CD14-positive monocyte (primary cell): ENCODE measurements around the gene MYH9. TPM values are rescaled to one million over a fixed set of nuclear protein-coding genes. Genes with fewer than 3 reads are reported as not detected.
"Not testable (repeated sequence)": the region's sequence is repeated elsewhere in the genome, so short reads cannot be mapped to it uniquely, and the experiment has no call there.

Source experiments
- DNase-seq, 3 donors: peaks; one replicate each; pipeline ENCODE4 v3.0.0-alpha.2; 2011 to 2022
- H2AFZ ChIP-seq: 2 replicates; pipeline ENCODE4 v1.6.0; 2012; ENCODE audit warnings: mild to moderate bottlenecking, low read depth, low read length, inconsistent platforms; ENCODE audit not compliant: insufficient read depth, poor library complexity, severe bottlenecking
- H3K27ac ChIP-seq, 2 donors: 1 replicate in 1 of 2; 2 replicates in 1 of 2; pipeline ENCODE4 v1.5.1; 2012 to 2013; ENCODE audit warnings: low read length in 2 of 2, control low read depth in 1 of 2, inconsistent platforms in 1 of 2, low read depth in 1 of 2, mild to moderate bottlenecking in 1 of 2
- H3K27me3 ChIP-seq, 2 donors: one replicate each; pipeline versions ENCODE4 v1.6.0 to v1.6.1; 2011 to 2013; ENCODE audit warnings: low read length in 2 of 2; ENCODE audit not compliant: control insufficient read depth in 2 of 2, insufficient read depth in 2 of 2
- H3K36me3 ChIP-seq, 2 donors: replicated peaks in 1 of 2; 1 replicate in 1 of 2; 2 replicates in 1 of 2; pipeline versions ENCODE4 v1.5.1 to v1.6.1; 2012 to 2013; ENCODE audit warnings: low read length in 2 of 2, control low read depth in 1 of 2, inconsistent platforms in 1 of 2, mild to moderate bottlenecking in 1 of 2; ENCODE audit not compliant: insufficient read depth in 2 of 2, control insufficient read depth in 1 of 2
- H3K4me1 ChIP-seq, 2 donors: 1 replicate in 1 of 2; 2 replicates in 1 of 2; pipeline versions ENCODE4 v1.5.1 to v1.6.1; 2012 to 2013; ENCODE audit warnings: low read length in 2 of 2, control low read depth in 1 of 2, inconsistent platforms in 1 of 2, mild to moderate bottlenecking in 1 of 2, moderate library complexity in 1 of 2; ENCODE audit not compliant: insufficient read depth in 2 of 2, control insufficient read depth in 1 of 2
- H3K4me2 ChIP-seq: replicated peaks from 2 replicates; pipeline ENCODE3; 2012; ENCODE audit warnings: low read length, moderate library complexity, mild to moderate bottlenecking; ENCODE audit not compliant: poor library complexity, severe bottlenecking; ENCODE audit errors: extremely low read depth
- H3K4me3 ChIP-seq, 3 experiments: fragments of 200-600 bp in 1 of 3; sonication (generic) in 1 of 3; replicated peaks in 1 of 3; 1 replicate in 2 of 3; 2 replicates in 1 of 3; pipeline ENCODE4 v1.5.1; 2011 to 2013; ENCODE audit warnings: low read length in 3 of 3, mild to moderate bottlenecking in 3 of 3, control low read depth in 2 of 3, low read depth in 2 of 3, inconsistent platforms in 1 of 3, moderate library complexity in 1 of 3
- H3K79me2 ChIP-seq: 2 replicates; pipeline ENCODE4 v1.6.0; 2012; ENCODE audit warnings: mild to moderate bottlenecking, control low read depth, inconsistent platforms, low read length, moderate library complexity; ENCODE audit not compliant: insufficient read depth
- H3K9ac ChIP-seq: 2 replicates; pipeline ENCODE4 v1.6.0; 2017; ENCODE audit warnings: low read length, mild to moderate bottlenecking; ENCODE audit not compliant: insufficient read depth, poor library complexity, severe bottlenecking
- H3K9me3 ChIP-seq, 2 donors: replicated peaks in 1 of 2; 1 replicate in 1 of 2; 2 replicates in 1 of 2; pipeline versions ENCODE4 v1.5.1 to v1.6.1; 2012 to 2013; ENCODE audit warnings: low read length in 2 of 2, control low read depth in 1 of 2; ENCODE audit not compliant: control insufficient read depth in 1 of 2, insufficient read depth in 1 of 2
- H4K20me1 ChIP-seq: 2 replicates; pipeline ENCODE4 v1.6.0; 2012; ENCODE audit warnings: mild to moderate bottlenecking, low read length, control low read depth, moderate library complexity; ENCODE audit not compliant: insufficient read depth
- H3K27ac Mint-ChIP-seq, 7 donors: one replicate each; pipeline ENCODE4 v1.8.0; 2020; ENCODE audit warnings: mild to moderate bottlenecking in 7 of 7, mixed read lengths in 7 of 7, moderate library complexity in 6 of 7, inconsistent platforms in 2 of 7
- H3K27me3 Mint-ChIP-seq, 3 donors: one replicate each; pipeline ENCODE4 v1.8.0; 2021 to 2022; ENCODE audit warnings: low read depth in 3 of 3, mild to moderate bottlenecking in 3 of 3, mixed read lengths in 3 of 3, moderate library complexity in 3 of 3, inconsistent platforms in 1 of 3
- H3K36me3 Mint-ChIP-seq, 2 donors: one replicate each; pipeline ENCODE4 v1.8.0; 2020; ENCODE audit warnings: mixed read lengths in 2 of 2, inconsistent platforms in 1 of 2, mild to moderate bottlenecking in 1 of 2
- H3K4me1 Mint-ChIP-seq: one replicate; pipeline ENCODE4 v1.8.0; 2020; ENCODE audit warnings: mild to moderate bottlenecking, mixed read lengths
- H3K4me3 Mint-ChIP-seq, 2 donors: one replicate each; pipeline ENCODE4 v1.8.0; 2020; ENCODE audit warnings: mild to moderate bottlenecking in 2 of 2, mixed read lengths in 2 of 2, moderate library complexity in 1 of 2
- H3K9me3 Mint-ChIP-seq, 7 donors: one replicate each; pipeline ENCODE4 v1.8.0; 2020 to 2022; ENCODE audit warnings: mixed read lengths in 7 of 7, mild to moderate bottlenecking in 6 of 7, moderate library complexity in 6 of 7, inconsistent platforms in 2 of 7
- WGBS: methylation state at CpG from one replicate; pipeline ENCODE4 v1.1.5; 2013; ENCODE audit warnings: missing lambda C conversion rate; ENCODE audit not compliant: insufficient coverage; 5-methylcytosine and 5-hydroxymethylcytosine counted together
- intact Hi-C, 2 donors: fragments of 100-400 bp; cut with micrococcal nuclease; formaldehyde crosslinking; loops; one replicate each; pipeline versions ENCODE4 v1.15.0 to v1.15.1; 2023
- polyA plus RNA-seq, 3 donors: library from polyadenylated mRNA; depleted of rRNA in 1 of 3; unstranded in 2 of 3; stranded (reverse) in 1 of 3; fragments of 300-500 nt in 2 of 3; fragments of >200 nt in 1 of 3; fragmentation: Illumina TruSeq in 2 of 3; gene quantifications; 1 replicate in 2 of 3; 2 replicates in 1 of 3; pipeline ENCODE4 v1.2.3, GENCODE V29; 2012 to 2021
- TF ChIP-seq, protein P1 (sequence below): fragments of 200-600 bp; IDR thresholded peaks from one replicate; pipeline ENCODE4 v1.8.0; 2022; ENCODE audit warnings: antibody characterized with exemption, mild to moderate bottlenecking

MYH9 gene
- polyA plus RNA-seq, 3 donors, result 35.6 to 163 (median 79.5) TPM

DNA sequence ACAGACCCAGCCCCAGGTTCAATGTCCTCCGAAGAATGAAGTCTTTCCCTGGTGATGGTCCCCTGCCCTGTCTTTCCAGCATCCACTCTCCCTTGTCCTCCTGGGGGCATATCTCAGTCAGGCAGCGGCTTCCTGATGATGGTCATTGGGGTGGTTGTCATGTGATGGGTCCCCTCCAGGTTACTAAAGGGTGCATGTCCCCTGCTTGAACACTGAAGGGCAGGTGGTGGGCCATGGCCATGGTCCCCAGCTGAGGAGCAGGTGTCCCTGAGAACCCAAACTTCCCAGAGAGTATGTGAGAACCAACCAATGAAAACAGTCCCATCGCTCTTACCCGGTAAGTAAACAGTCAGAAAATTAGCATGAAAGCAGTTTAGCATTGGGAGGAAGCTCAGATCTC, 120.7 kb downstream of the MYH9 start:
- H3K36me3 ChIP-seq, result peaks cover 9 to 39% of the 10 kb centered on the region in 2 donors
- no peaks in the 10 kb centered on the region for H3K27me3 ChIP-seq
- H4K20me1 ChIP-seq, result no peaks in the 10 kb centered on the region
- TF ChIP-seq, protein P1, sequence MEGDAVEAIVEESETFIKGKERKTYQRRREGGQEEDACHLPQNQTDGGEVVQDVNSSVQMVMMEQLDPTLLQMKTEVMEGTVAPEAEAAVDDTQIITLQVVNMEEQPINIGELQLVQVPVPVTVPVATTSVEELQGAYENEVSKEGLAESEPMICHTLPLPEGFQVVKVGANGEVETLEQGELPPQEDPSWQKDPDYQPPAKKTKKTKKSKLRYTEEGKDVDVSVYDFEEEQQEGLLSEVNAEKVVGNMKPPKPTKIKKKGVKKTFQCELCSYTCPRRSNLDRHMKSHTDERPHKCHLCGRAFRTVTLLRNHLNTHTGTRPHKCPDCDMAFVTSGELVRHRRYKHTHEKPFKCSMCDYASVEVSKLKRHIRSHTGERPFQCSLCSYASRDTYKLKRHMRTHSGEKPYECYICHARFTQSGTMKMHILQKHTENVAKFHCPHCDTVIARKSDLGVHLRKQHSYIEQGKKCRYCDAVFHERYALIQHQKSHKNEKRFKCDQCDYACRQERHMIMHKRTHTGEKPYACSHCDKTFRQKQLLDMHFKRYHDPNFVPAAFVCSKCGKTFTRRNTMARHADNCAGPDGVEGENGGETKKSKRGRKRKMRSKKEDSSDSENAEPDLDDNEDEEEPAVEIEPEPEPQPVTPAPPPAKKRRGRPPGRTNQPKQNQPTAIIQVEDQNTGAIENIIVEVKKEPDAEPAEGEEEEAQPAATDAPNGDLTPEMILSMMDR, result no peak
- no peaks in the 10 kb centered on the region for H3K79me2 ChIP-seq
- no peak overlapping the region for H3K4me3 ChIP-seq
- DNase-seq, result no peak
- H3K36me3 Mint-ChIP-seq, result peaks cover 42 to 49% of the 10 kb centered on the region in 2 donors
- WGBS, result 100% methylated on average over 1 of the region's 4 CpGs
- H3K4me1 ChIP-seq, result peaks cover 0 to 7% of the 10 kb centered on the region in 2 donors
- no peak overlapping the region for H3K9ac ChIP-seq
- H3K27me3 Mint-ChIP-seq, result peaks cover 4 to 5% (median 5%) of the 10 kb centered on the region in 3 donors
- no peak overlapping the region for H3K4me2 ChIP-seq
- H3K27ac Mint-ChIP-seq, result no peak overlapping the region
- no peak overlapping the region for H3K27ac ChIP-seq
- no peak overlapping the region for H2AFZ ChIP-seq
- no peak overlapping the region for H3K4me3 Mint-ChIP-seq
- no peaks in the 10 kb centered on the region for H3K9me3 Mint-ChIP-seq
- no peaks in the 10 kb centered on the region for H3K9me3 ChIP-seq
- intact Hi-C loops, result no loop called here
- H3K4me1 Mint-ChIP-seq, result peaks cover 9% of the 10 kb centered on the region

- H3K9ac ChIP-seq, intact Hi-C loops, DNase-seq, H3K79me2 ChIP-seq, H3K4me3 Mint-ChIP-seq, H4K20me1 ChIP-seq, H3K27me3 ChIP-seq, H3K4me2 ChIP-seq, H3K9me3 ChIP-seq, H3K27ac Mint-ChIP-seq, H3K27ac ChIP-seq, H2AFZ ChIP-seq, H3K9me3 Mint-ChIP-seq, H3K27me3 Mint-ChIP-seq, H3K4me3 ChIP-seq: not testable (repeated sequence)
- peaks cover 5 to 12% of the 10 kb centered on the region in 2 donors for H3K4me1 ChIP-seq
- 100% methylated on average over 2 of the region's 7 CpGs for WGBS
- H3K36me3 Mint-ChIP-seq, result peaks cover 63 to 71% of the 10 kb centered on the region in 2 donors
- H3K4me1 Mint-ChIP-seq, result peaks cover 16% of the 10 kb centered on the region
- peaks cover 11 to 53% of the 10 kb centered on the region in 2 donors for H3K36me3 ChIP-seq
Measured at GRCh38 chr22:36263886-36264664, 123.7 kb downstream of the MYH9 start.

- H3K9ac ChIP-seq, H3K4me3 ChIP-seq, H3K27ac Mint-ChIP-seq, H3K9me3 ChIP-seq, H4K20me1 ChIP-seq, H3K4me2 ChIP-seq, H3K4me3 Mint-ChIP-seq, H3K27me3 ChIP-seq, DNase-seq, intact Hi-C loops, H3K79me2 ChIP-seq, H2AFZ ChIP-seq, H3K27ac ChIP-seq, H3K27me3 Mint-ChIP-seq, H3K9me3 Mint-ChIP-seq: not testable (repeated sequence)
- no CpG with 5 or more reads among the region's 5 CpGs for WGBS
- Mint-ChIP-seq H3K4me1 (peaks cover 24% of the 10 kb centered on the region), H3K36me3 (peaks cover 69 to 76% of the 10 kb centered on the region in 2 donors)
- peaks cover 13 to 21% of the 10 kb centered on the region in 2 donors for H3K4me1 ChIP-seq
- peaks cover 11 to 53% of the 10 kb centered on the region in 2 donors for H3K36me3 ChIP-seq
Measured at GRCh38 chr22:36263216-36263673, 124.5 kb downstream of the MYH9 start.

- H3K9ac ChIP-seq, H4K20me1 ChIP-seq, H3K27me3 Mint-ChIP-seq, H3K27ac Mint-ChIP-seq, H2AFZ ChIP-seq, H3K79me2 ChIP-seq, H3K9me3 Mint-ChIP-seq, H3K4me3 ChIP-seq, H3K9me3 ChIP-seq, intact Hi-C loops, H3K4me2 ChIP-seq, DNase-seq, H3K4me3 Mint-ChIP-seq, H3K27me3 ChIP-seq, H3K27ac ChIP-seq: not testable (repeated sequence)
- H3K36me3 ChIP-seq, result peaks cover 11 to 59% of the 10 kb centered on the region in 2 donors
- WGBS, result 93% methylated on average over 3 of the region's 3 CpGs
- H3K36me3 Mint-ChIP-seq, result peaks cover 75 to 78% of the 10 kb centered on the region in 2 donors
- peaks cover 13 to 22% of the 10 kb centered on the region in 2 donors for H3K4me1 ChIP-seq
- peaks cover 27% of the 10 kb centered on the region for H3K4me1 Mint-ChIP-seq
Measured at GRCh38 chr22:36262307-36262706, 125.5 kb downstream of the MYH9 start.
